ENCODE results near the gene ABCA13.

GRCh38 chr7:48402721-48403120 is 231.5 kb downstream of the ABCA13 start:
- TF ChIP-seq, protein P1, sequence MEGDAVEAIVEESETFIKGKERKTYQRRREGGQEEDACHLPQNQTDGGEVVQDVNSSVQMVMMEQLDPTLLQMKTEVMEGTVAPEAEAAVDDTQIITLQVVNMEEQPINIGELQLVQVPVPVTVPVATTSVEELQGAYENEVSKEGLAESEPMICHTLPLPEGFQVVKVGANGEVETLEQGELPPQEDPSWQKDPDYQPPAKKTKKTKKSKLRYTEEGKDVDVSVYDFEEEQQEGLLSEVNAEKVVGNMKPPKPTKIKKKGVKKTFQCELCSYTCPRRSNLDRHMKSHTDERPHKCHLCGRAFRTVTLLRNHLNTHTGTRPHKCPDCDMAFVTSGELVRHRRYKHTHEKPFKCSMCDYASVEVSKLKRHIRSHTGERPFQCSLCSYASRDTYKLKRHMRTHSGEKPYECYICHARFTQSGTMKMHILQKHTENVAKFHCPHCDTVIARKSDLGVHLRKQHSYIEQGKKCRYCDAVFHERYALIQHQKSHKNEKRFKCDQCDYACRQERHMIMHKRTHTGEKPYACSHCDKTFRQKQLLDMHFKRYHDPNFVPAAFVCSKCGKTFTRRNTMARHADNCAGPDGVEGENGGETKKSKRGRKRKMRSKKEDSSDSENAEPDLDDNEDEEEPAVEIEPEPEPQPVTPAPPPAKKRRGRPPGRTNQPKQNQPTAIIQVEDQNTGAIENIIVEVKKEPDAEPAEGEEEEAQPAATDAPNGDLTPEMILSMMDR (IDR thresholded peaks at IDR 0.05): no peak
- TF ChIP-seq POLR2AphosphoS5 (IDR thresholded peaks at IDR 0.05): no peak

All from gastroesophageal sphincter (tissue), 3 donors.